K562 (cell line): ENCODE results near the gene UBE2B. TPM values are rescaled to one million over a fixed set of nuclear protein-coding genes. Genes with fewer than 3 reads are reported as not detected.
"Not testable (repeated sequence)": the region's sequence is repeated elsewhere in the genome, so short reads cannot be mapped to it uniquely, and the experiment has no call there.

Experiments
- ATAC-seq: fragments of 200-7000 bp; cut with Tn5 transposase; 3 replicates; pipeline ENCODE4 v1.9.1; 2020; ENCODE audit warnings: moderate library complexity
- BruUV-seq: library from RNA; stranded (reverse); fragments of 400-500 nt; replicated peaks from 2 replicates; lab custom pipeline; 2021; lab: Mats Ljungman, UMichigan
- CTCF ChIA-PET: fragments of 300-600 bp; formaldehyde crosslinking; extraction: SDS; loops from one replicate; lab custom pipeline; 2021; ENCODE audit warnings: low intra/inter-chr PET ratio; lab: Yijun Ruan, JAX
- POLR2A ChIA-PET: fragments of 300-600, 350-650 bp; sonication (Branson Sonifier 250); formaldehyde crosslinking; extraction: SDS; loops from one replicate; lab custom pipeline; 2021; ENCODE audit warnings: antibody characterized with exemption, inconsistent platforms; lab: Yijun Ruan, JAX
- DNase-seq, 4 experiments: peaks; one replicate each; pipeline versions ENCODE4 v3.0.0 to v3.0.0-alpha.2; 2011 to 2018; ENCODE audit warnings: low spot score in 3 of 4, mixed read lengths in 3 of 4; ENCODE audit errors: extremely low read depth in 1 of 4
- FAIRE-seq: peaks from 2 replicates; lab custom pipeline; 2011; peaks lifted over from hg19 to GRCh38; lab: Jason Lieb, UNC
- H2AFZ ChIP-seq: 2 replicates; pipeline ENCODE4 v1.6.0; 2011; ENCODE audit warnings: low read depth, low read length, control low read depth, inconsistent platforms
- H3K27ac ChIP-seq: fragments of 200-600 bp; 3 replicates; pipeline ENCODE4 v1.8.0; 2011; ENCODE audit warnings: low read depth, mild to moderate bottlenecking, control low read depth, inconsistent platforms, low read length, moderate library complexity, mixed read lengths; ENCODE audit errors: extremely low read depth
- H3K27me3 ChIP-seq, 2 experiments: fragments of 300-600 bp in 1 of 2; 2 replicates in 1 of 2; 3 replicates in 1 of 2; pipeline versions ENCODE4 v1.6.0 to v1.8.0; 2011; ENCODE audit warnings: inconsistent platforms in 2 of 2, low read length in 2 of 2, mild to moderate bottlenecking in 1 of 2, mixed read lengths in 1 of 2, moderate library complexity in 1 of 2; ENCODE audit not compliant: control insufficient read depth in 2 of 2, insufficient read depth in 2 of 2
- H3K36me3 ChIP-seq: fragments of 300-600 bp; 3 replicates; pipeline ENCODE4 v1.8.0; 2011; ENCODE audit warnings: mild to moderate bottlenecking, low read length, inconsistent platforms; ENCODE audit not compliant: control insufficient read depth, insufficient read depth
- H3K4me1 ChIP-seq, 2 experiments: fragments of 200-600 bp in 1 of 2; replicated peaks in 1 of 2; 2 replicates in 1 of 2; 3 replicates in 1 of 2; pipeline versions ENCODE4 v1.5.1 to v1.8.0; 2011; ENCODE audit warnings: inconsistent platforms in 2 of 2, low read length in 2 of 2, mild to moderate bottlenecking in 1 of 2, mixed read lengths in 1 of 2, moderate library complexity in 1 of 2; ENCODE audit not compliant: control insufficient read depth in 2 of 2, insufficient read depth in 2 of 2
- H3K4me2 ChIP-seq: 2 replicates; pipeline ENCODE4 v1.6.1; 2011; ENCODE audit warnings: low read length, control low read depth, inconsistent platforms, mixed read lengths; ENCODE audit not compliant: insufficient read depth
- H3K4me3 ChIP-seq: fragments of 200-600 bp; sonication (generic), shearing (Covaris generic); 2 replicates; pipeline ENCODE4 v1.5.1; 2016; ENCODE audit warnings: control low read depth, inconsistent platforms
- H3K79me2 ChIP-seq: fragments of 200-600 bp; 3 replicates; pipeline ENCODE4 v1.8.0; 2011; ENCODE audit warnings: low read length, inconsistent platforms; ENCODE audit not compliant: control insufficient read depth, insufficient read depth
- H3K9ac ChIP-seq, 2 experiments: 2 replicates each; pipeline versions ENCODE4 v1.6.0 to v1.6.1; 2011; ENCODE audit warnings: low read depth in 2 of 2, low read length in 2 of 2, control low read depth in 1 of 2, inconsistent platforms in 1 of 2, mild to moderate bottlenecking in 1 of 2, mixed read lengths in 1 of 2; ENCODE audit not compliant: insufficient read depth in 1 of 2
- H3K9me1 ChIP-seq: one replicate; pipeline ENCODE4 v1.6.0; 2011; ENCODE audit warnings: inconsistent platforms, mild to moderate bottlenecking, low read length, moderate library complexity; ENCODE audit not compliant: control insufficient read depth, insufficient read depth
- H3K9me3 ChIP-seq: replicated peaks from 2 replicates; pipeline ENCODE4 v1.5.1; 2011; ENCODE audit warnings: low read depth, low read length, inconsistent platforms; ENCODE audit not compliant: control insufficient read depth, insufficient read depth
- H4K20me1 ChIP-seq: replicated peaks from 2 replicates; pipeline ENCODE4 v1.6.1; 2011; ENCODE audit warnings: low read length, inconsistent platforms, mixed read lengths; ENCODE audit not compliant: control insufficient read depth, insufficient read depth
- CC2D1A ChIP-seq: fragments of 450-650 bp; IDR thresholded peaks from 2 replicates; pipeline ENCODE4 v1.6.1; 2017; ENCODE audit warnings: mild to moderate bottlenecking
- ZNF766 ChIP-seq: fragments of 200-800 bp; sonication (Bioruptor generic); conservative IDR thresholded peaks from 2 replicates; pipeline ENCODE4 v1.6.1; 2016; ENCODE audit warnings: missing genetic modification characterization, missing compliant biosample characterization
- WGBS: fragments of 100-300 bp; shearing (Covaris generic); methylation state at CpG from one replicate; pipeline ENCODE4 v1.1.6; 2016; ENCODE audit warnings: low coverage, mixed read lengths; ENCODE audit not compliant: insufficient coverage; ENCODE audit errors: missing lambda C conversion rate; 5-methylcytosine and 5-hydroxymethylcytosine counted together
- in situ Hi-C: fragments of 300-500 bp; cut with MboI; formaldehyde crosslinking; loops from 4 replicates; pipeline ENCODE4 v1.15.0; 2018; ENCODE audit warnings: inconsistent platforms, mixed read lengths
- intact Hi-C: fragments of 100-400 bp; cut with micrococcal nuclease; formaldehyde crosslinking; loops from 2 replicates; pipeline ENCODE4 v1.14.2; 2022
- polyA plus RNA-seq, 8 experiments: library from polyadenylated mRNA; depleted of rRNA in 4 of 8; stranded (reverse) in 5 of 8; unstranded in 3 of 8; fragments of >200 nt; fragmentation: Nextera tagmentation in 2 of 8; fragmentation: Illumina TruSeq in 1 of 8; extraction: Ambion mirVana in 2 of 8; extraction: Trizol in 1 of 8; gene quantifications; 2 replicates each; pipeline versions ENCODE4 v1.2.1 to v1.2.3, GENCODE V29; 2011 to 2014; ENCODE audit warnings: inconsistent platforms in 1 of 8, missing spikeins in 1 of 8
- total RNA-seq, 7 experiments: library from RNA; depleted of rRNA in 6 of 7; stranded (reverse); fragments of >200 nt in 6 of 7; fragmentation: Illumina TruSeq in 2 of 7; extraction: Trizol in 2 of 7; gene quantifications; 2 replicates each; pipeline versions ENCODE4 v1.2.1 to v1.2.3, GENCODE V29; 2011 to 2021; ENCODE audit warnings: low replicate concordance in 1 of 7
- TF ChIP-seq, protein P1 (sequence below): sonication (generic); formaldehyde crosslinking; IDR thresholded peaks from 2 replicates; pipeline ENCODE4 v1.8.1; 2023; ENCODE audit warnings: mild to moderate bottlenecking, missing genetic modification reagents

Gene UBE2B
- total and polyA plus RNA-seq, 9 of the 15 experiments (the other 6 are each of a cell fraction or from before 2014, with no cell fraction given) = 13.1 to 198 (median 75.5) TPM

DNA sequence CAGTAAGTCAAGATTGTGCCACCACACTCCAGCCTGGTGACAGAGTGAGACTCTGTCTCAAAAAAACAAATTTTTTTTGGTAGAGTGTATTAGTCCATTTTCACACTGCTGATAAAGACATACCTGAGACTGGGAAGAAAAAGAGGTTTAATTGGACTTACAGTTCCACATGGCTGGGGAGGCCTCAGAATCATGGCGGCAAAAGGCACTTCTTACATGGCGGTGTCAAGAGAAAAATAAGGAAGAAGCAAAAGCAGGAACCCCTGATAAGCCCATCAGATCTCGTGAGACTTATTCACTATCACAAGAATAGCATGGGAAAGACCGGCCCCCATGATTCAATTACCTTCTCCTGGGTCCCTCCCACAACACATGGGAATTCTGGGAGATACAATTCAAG, 49.7 kb downstream of the UBE2B start:
- DNase-seq, H3K79me2 ChIP-seq, H3K4me1 ChIP-seq, H3K4me3 ChIP-seq, CTCF ChIA-PET, H3K9me3 ChIP-seq, H3K36me3 ChIP-seq, H3K27ac ChIP-seq, POLR2A ChIA-PET, H3K27me3 ChIP-seq, ATAC-seq, H3K4me2 ChIP-seq, BruUV-seq, H4K20me1 ChIP-seq, H3K9me1 ChIP-seq, FAIRE-seq, H3K9ac ChIP-seq, H2AFZ ChIP-seq, intact Hi-C loops, in situ Hi-C loops: not testable (repeated sequence)
- WGBS = 80% methylated on average over 4 of the region's 4 CpGs
- TF ChIP-seq, protein P1, sequence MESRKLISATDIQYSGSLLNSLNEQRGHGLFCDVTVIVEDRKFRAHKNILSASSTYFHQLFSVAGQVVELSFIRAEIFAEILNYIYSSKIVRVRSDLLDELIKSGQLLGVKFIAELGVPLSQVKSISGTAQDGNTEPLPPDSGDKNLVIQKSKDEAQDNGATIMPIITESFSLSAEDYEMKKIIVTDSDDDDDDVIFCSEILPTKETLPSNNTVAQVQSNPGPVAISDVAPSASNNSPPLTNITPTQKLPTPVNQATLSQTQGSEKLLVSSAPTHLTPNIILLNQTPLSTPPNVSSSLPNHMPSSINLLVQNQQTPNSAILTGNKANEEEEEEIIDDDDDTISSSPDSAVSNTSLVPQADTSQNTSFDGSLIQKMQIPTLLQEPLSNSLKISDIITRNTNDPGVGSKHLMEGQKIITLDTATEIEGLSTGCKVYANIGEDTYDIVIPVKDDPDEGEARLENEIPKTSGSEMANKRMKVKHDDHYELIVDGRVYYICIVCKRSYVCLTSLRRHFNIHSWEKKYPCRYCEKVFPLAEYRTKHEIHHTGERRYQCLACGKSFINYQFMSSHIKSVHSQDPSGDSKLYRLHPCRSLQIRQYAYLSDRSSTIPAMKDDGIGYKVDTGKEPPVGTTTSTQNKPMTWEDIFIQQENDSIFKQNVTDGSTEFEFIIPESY = peak; percentile 84
- TF ChIP-seq CC2D1A (0 out of 2 replicates have a peak, but pooled peaks have one; percentile 12), ZNF766 (CRISPR knock-in tag) (peak; percentile 65; the same call in 1 of the 2 replicates)
